HG02943 (cell line): ENCODE data around the gene RIPOR2.

Experiments
- ATAC-seq: cut with Tn5 transposase; IDR thresholded peaks from one replicate; pipeline ENCODE4 v1.9.1; 2021; ENCODE audit warnings: mild to moderate bottlenecking, low read depth, moderate library complexity; ENCODE audit not compliant: unreplicated experiment

RIPOR2 gene

DNA sequence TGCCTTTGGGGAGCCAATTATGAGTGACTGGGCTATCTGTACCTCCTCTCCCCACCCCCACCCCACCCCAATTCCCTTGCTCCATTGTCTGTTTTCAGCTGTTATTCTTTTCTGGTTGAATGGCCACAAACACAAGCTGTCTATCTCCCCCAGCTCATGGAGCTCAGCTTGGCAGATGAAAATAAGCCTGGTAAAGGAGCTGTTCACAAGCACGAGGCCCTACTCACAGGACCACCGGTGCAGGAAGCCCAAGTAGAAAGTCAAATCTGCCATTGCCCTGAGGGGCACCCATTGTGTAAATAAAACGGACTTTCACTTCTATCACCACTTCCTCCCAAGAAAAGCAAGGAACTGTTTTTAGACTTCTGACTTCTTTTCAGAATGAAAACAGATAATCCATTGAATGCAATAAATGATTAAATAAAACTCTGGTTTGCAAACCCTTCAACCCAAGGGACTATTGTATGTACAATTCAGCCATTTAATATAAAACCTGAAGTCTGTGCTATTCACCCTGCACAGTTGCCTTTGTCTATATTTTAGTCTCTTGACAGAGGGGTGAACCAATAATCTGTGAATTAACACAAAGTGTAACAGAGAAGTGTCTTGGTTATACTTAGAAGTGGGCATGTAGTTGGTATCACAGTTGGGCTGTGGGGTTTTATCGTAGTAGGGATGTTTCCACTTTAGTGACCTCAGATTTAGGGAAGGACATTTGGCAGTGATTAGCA is 27.7 kb downstream of the RIPOR2 start:
- no peak for ATAC-seq

DNA sequence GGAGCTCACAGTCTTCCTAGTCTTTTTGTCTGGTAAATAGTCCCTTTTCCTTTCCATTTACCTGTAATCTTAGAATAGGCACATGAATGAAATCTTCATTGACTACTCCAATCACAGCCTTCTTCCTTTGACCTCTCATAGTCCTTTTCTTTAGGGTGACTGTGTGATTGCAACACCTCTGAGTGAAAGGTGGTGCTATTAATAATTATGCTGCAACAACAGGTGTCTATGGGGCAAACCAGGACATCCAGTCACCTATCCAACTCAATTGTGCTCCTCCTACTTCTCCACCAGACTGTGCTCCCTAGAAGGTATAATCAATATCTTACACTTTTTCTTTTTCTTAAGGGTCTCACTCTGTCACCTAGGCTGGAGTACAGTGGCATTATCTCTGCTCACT is 29.4 kb downstream of the RIPOR2 start:
- no peak for ATAC-seq

DNA sequence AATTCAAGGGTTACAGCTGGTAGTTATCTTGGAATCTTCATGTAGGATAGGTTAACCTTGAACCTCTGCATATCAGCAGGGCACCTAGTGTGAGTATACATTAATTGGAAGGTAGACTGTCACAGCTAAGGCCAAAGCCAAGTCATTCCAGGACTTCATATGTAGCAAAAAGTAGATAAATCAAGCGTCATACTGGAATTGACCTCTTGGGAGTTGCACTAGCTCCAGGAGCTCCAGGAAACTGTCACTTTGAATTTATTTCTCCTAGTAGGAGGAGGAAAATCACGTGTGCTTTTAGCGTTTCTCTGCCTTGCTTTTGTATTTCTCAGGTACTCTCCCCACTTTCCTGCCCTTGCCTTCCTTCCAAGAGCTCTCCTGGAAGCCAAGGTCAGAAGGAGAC is 30.3 kb downstream of the RIPOR2 start:
- no peak for ATAC-seq

DNA sequence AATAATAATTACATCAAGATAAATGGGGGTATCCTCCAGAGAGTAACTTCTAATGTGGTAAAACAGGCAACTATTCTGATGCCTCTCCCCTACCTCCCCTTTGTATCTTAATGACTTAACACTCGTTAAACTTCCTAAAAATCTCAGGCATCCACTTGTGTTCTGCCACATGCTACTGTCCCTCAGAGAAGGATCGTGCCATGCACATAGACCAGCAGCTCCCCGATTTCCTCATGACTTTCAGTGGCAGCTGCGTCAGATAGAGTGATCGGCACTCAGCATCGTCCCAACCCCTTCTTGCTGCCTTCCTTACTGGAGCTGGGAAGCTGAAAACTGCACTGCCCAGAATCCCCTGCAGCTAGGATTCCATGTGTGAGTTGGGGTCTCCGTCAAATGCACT is 32.1 kb downstream of the RIPOR2 start:
- no peak for ATAC-seq

DNA sequence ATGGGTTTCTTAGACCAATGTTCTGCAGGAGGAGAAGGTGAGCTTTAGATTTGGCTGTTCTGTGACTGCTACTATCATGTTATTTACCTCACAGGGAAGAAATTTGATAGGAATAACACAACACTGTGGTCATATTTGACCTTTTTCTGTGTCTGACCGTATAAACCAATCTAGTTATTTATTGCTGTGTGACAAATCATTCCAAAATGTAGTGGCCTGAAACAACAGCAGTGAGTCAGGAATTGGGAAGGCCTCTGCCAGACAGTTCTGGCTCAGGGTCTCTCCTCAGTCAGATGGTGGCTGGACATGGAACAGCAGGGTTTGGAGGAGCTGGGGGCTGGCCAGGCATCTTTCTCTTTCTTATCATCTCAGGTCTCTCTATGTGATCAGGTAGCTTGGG is 33.0 kb downstream of the RIPOR2 start:
- ATAC-seq = no peak

DNA sequence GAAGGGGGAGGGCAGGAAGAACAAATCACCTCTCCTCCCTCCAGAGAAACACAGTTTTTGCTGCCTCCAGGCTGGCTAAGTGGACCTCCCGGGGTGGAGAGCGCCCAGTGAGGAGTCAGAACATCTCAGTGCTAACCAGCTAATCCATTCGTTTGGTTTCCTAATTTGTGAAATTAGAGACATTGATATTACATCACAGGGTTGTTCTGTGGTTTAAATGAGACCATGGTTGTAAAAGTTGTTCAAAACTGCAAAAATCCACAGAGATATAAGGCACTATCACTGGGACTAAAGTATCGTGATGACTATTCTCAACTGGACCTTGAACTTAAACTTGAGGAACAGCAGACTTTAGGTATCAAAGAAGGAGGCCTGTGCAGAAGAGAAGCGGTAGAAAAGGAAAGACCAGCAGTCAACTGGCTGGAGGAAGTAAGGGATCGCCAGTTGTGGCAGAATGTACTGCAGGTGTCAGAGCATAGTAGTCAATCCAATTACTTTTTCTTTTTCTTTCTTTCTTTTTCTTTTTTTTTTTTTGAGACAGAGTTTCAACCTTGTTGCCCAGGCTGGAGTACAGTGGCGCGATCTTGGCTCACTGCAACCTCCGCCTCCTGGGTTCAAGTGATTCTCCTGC is 33.9 kb downstream of the RIPOR2 start:
- no peak for ATAC-seq

DNA sequence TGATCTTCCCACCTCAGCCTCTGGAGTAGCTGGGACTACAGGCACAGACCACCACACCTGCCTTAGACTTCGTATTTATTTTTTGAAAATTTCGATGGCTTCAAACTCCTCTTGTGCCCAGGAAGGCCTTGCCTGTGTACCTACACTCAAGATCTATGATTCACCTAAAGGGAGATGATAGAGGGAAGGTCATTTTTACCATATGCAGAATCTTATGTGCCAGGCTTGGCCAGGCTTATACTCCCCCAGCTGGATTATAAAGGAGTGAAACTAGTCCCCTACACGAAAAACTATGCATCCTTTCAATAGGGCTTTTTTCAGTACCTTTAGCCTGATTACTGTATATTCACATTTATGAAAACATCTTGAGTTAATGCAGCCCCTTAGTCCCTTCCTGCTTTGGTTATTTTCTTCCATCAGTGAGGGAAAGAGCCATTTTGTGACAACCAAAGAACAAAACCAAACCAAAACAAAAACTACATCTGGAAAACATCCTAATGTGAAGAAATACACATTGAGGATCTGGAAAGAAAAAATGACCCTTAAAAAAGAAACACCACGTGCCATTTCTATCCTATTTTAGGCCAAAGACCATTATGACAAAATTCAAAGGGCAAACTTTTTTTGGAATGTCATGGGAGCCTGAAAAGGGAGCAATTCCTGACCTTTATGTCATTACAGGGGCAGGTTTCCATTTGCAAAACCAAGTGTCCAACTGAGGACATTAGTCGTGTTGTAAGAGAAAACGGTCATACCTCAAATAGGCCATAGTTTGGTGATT is 34.7 kb downstream of the RIPOR2 start:
- no peak for ATAC-seq

DNA sequence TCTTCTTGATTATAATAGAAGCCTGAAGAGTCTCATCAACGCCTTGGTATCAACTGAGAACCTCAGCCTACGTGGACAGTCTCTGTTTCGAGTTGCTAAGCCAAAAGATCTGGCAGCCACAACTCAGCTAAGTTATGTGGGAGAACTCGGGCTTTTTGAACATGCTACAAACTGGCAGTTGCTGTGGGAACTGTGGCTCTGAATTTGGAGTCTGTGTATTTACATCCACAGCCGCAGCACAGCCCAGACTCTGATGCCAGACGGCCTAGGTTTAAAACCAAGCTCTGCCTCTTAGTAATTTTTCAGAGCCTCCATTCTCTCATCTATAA is 35.8 kb downstream of the RIPOR2 start:
- no peak for ATAC-seq

DNA sequence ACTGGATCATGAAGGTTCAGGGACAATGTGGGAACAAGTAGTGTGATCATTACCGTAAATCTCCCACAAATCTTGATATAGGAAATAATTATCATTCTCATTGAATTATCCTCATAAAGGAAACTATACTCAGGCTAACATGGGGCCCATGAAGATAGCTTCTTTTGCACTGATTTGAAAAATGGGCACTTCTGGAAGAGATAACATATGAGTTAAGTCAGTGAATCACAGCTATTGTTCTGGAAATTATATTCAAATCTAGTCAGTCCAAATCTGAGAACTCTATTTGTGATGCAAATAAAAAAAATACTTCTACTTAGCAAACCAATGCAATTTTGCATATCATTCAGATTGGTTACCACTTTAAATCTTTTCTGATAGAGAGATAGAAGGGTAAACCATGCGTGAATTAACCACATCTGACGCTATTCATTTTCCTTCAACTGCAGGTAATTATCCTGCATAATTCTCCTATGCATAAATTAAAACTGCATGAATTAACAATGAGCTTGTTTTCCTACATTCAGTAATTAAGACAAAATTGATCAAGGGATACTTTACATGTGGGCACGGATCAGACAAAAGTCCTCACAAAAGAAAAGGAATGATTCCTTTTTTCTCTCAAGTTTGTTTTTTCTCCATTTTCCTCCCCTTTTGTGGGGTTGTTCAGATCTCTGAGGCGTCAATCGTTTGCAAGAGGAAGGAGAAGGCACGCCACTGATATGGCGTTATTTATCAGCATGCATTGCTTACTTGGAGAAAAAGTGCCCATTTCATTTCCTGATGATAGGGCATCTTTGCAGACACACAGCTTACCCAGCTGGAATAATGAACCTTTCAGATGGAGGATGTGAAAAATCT is 36.4 kb downstream of the RIPOR2 start:
- no peak for ATAC-seq

DNA sequence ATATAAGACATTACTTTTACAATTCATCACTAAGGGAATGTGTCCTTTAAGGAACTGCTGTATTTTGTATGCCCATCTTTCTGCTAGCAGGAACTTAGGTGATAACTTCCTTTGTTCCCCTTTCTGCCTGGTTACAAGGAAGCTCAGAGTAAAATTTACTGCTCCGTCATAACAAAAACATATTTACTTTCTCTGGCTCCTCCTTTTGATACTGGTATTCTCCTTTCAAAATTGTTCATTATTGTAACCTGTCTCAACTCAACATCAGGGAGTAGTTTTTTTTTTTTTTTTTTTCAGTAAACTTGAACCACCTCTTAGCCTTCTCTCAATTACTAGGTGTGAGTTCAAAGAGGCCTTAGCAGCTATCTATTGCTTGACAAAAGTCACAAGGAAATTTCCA is 37.1 kb downstream of the RIPOR2 start:
- ATAC-seq = no peak

DNA sequence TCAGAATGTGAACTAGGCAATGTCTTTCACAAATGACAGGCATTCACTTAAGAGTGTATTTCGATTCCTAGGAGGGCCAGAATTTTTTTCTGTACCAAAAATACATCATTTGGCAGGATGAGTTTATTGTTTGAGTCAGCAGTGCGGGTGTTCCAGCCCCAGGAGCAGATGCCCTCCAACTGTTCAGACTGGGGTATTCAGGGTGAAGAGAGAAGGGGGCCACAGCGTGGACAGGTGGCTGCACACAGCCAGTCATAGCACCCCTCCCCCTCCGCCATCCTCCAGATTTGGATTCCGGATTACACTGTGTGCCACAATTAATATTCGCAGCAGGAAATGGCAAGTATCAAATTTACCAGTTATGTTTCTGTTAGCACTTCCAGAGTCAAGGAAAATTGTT is 38.6 kb downstream of the RIPOR2 start:
- no peak for ATAC-seq

GRCh38 chr6:24893342-24893850 is 42.4 kb downstream of the RIPOR2 start:
- no peak for ATAC-seq

DNA sequence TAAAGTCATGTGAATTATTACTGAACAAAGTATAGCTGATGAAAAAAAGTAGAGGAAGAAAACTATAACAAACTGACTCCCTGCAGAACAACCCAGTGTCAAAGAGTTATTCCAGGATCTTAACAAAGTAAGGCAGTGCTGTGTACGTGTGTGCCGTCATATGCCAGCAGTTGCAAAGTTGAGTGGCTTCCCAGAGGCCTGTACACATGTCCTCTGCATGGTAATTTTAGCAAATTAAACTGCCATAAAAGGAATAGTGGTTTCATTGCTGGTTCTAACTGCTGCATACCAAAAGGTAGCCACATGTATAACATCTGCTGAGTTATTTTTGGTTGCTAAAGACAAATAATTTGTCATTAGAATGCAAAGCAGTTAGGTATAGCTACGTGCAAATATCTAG is 44.8 kb downstream of the RIPOR2 start:
- ATAC-seq = no peak

GRCh38 chr6:24890471-24890870 is 45.3 kb downstream of the RIPOR2 start:
- no peak for ATAC-seq

GRCh38 chr6:24888715-24889370 is 46.9 kb downstream of the RIPOR2 start:
- no peak for ATAC-seq

DNA sequence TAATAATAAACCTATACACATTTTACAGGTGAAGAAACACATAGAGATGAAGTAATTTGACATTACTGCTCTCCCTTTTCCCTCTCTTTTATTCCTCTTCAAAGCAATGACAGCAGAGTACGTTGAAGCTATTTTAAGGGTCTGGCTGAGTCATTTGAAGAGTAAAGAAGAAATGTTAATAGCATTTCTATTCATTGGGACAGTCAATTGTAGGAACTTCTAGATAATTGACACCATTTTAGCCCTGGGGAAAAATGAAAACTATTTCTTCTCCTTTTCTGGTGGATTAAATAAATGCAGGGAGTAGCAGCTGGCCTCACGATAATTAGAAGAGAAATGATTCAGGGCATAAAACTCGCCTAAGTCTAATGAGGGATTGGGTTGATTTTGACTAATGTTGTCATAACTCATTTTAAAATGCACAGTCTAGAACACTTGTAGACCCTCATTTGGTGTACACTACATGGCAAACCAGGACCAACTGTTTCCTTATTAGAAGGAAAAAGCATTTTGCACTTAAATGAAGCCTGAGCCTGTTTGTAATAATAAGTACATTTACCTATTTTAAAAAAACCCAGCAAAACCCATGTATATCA is 48.1 kb downstream of the RIPOR2 start:
- ATAC-seq = no peak

DNA sequence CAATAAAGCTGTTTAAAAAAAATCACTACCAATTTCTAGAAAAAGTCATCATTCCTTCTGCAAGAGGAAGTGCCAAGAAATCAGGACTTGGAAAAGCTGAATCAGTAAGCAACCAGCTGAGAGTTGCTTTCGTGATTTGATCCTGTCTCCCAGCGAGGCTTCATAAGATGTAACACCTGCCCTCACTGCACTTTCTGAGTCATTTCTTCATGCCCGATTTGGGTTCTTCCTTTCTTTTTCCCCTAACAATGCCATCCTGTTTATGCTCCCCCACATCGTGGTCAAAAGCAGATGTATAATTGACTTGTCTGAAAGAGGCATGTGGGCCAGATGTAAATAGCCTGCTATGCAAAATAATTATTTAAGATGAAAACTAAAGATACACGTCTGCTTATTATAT is 52.1 kb downstream of the RIPOR2 start:
- ATAC-seq = peak; percentile 59

DNA sequence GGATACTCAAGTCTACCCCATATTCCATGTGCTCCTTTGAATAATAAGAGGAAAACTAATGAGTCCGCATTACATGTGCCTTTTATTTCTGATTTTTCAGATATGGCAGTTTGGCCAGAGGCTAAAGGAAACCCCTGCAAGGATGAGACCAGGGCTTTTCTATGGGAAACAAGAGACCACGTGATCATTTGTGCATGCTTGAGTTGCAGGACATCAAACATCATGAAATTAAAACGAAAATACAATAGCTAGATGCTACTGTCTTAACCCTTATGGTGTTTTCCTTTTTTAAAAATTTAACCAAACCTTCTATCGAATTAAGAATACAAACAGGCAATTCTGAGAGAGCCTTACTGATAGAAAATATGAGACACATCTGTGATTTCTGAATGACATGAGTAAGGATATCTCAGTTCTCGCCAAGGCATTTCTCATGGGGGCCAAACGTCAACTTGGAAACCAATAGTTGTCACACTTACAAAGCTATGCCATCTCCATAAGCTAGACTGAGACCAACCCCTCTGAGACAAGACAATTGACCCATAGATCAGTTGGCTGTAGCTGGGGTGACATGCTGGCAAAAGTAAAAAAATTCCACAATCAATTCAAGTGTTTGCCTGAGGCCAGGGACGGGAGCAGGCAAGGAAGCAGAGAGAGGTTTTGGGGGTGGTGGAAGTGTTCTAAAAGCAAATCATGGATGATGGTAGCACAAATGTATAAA is 52.8 kb downstream of the RIPOR2 start:
- ATAC-seq = no peak

DNA sequence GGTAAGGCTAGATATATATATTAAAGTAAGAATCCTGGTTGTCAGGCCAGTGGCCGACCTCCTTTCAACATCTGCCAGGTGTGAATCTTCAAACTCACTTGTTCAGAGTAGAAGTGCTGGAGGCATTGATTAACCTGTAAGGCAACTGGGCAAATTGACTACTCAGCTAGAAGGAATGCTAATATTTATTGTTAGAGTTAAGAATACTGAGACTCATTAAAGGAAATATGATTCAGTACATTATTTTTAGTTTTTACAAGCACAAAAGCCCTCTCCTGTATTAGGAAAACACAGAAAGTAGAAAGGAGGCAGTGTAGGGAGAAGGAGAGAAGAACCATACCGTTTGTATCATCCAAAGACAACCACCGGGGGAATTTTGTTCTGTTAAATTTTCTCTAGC is 53.5 kb downstream of the RIPOR2 start:
- no peak for ATAC-seq
